Measurements from ENCODE around the gene CRIP2. TPM values are rescaled to one million over a fixed set of nuclear protein-coding genes. Genes with fewer than 3 reads are reported as not detected.

CRIP2 gene
- total RNA-seq, 1 donor from 2014 or later: 38.3 TPM

GRCh38 chr14:105439710-105440553 lies 34.7 kb upstream of the CRIP2 start:
- Mint-ChIP-seq H3K27ac (ENCODE audit: unreplicated experiment) (no peak overlapping the region), H3K4me1 (peaks cover 2% of the 10 kb centered on the region), H3K27me3 (ENCODE audit: low read depth) (no peaks in the 10 kb centered on the region), H3K36me3 (ENCODE audit: low read depth) (peaks cover 10% of the 10 kb centered on the region), H3K9me3 (peaks cover 4% of the 10 kb centered on the region), H3K4me3 (no peak overlapping the region)
- no peak for DNase-seq (ENCODE audit: low read depth, low spot score)
- TF ChIP-seq CTCF (conservative IDR thresholded peaks at IDR 0.05): no peak

GRCh38 chr14:105440554-105440900 lies 34.1 kb upstream of the CRIP2 start:
- H3K36me3 Mint-ChIP-seq (ENCODE audit: low read depth): peaks cover 6% of the 10 kb centered on the region
- H3K9me3 Mint-ChIP-seq: peaks cover 2% of the 10 kb centered on the region
- H3K4me1 Mint-ChIP-seq: no peaks in the 10 kb centered on the region
- H3K4me3 Mint-ChIP-seq: no peak overlapping the region
- TF ChIP-seq CTCF (conservative IDR thresholded peaks at IDR 0.05): no peak
- DNase-seq (ENCODE audit: low read depth, low spot score): no peak
- no peak overlapping the region for H3K27ac Mint-ChIP-seq (ENCODE audit: unreplicated experiment)
- H3K27me3 Mint-ChIP-seq (ENCODE audit: low read depth): no peaks in the 10 kb centered on the region

GRCh38 chr14:105440992-105441391 lies 33.6 kb upstream of the CRIP2 start:
- TF ChIP-seq CTCF (conservative IDR thresholded peaks at IDR 0.05): no peak
- H3K27me3 Mint-ChIP-seq (ENCODE audit: low read depth): no peaks in the 10 kb centered on the region
- no peak for DNase-seq (ENCODE audit: low read depth, low spot score)
- no peaks in the 10 kb centered on the region for H3K4me1 Mint-ChIP-seq
- H3K27ac Mint-ChIP-seq (ENCODE audit: unreplicated experiment): no peak overlapping the region
- no peak overlapping the region for H3K4me3 Mint-ChIP-seq
- no peaks in the 10 kb centered on the region for H3K9me3 Mint-ChIP-seq
- H3K36me3 Mint-ChIP-seq (ENCODE audit: low read depth): peaks cover 3% of the 10 kb centered on the region

GRCh38 chr14:105442125-105442524 lies 32.5 kb upstream of the CRIP2 start:
- H3K27me3 Mint-ChIP-seq (ENCODE audit: low read depth): no peaks in the 10 kb centered on the region
- no peaks in the 10 kb centered on the region for H3K4me1 Mint-ChIP-seq
- DNase-seq (ENCODE audit: low read depth, low spot score): no peak
- no peak overlapping the region for H3K27ac Mint-ChIP-seq (ENCODE audit: unreplicated experiment)
- no peaks in the 10 kb centered on the region for H3K9me3 Mint-ChIP-seq
- H3K4me3 Mint-ChIP-seq: no peak overlapping the region
- TF ChIP-seq CTCF (conservative IDR thresholded peaks at IDR 0.05): no peak
- H3K36me3 Mint-ChIP-seq (ENCODE audit: low read depth): no peaks in the 10 kb centered on the region

GRCh38 chr14:105442834-105443233 lies 31.8 kb upstream of the CRIP2 start:
- no peak for TF ChIP-seq CTCF (conservative IDR thresholded peaks at IDR 0.05)
- H3K4me1 Mint-ChIP-seq: no peaks in the 10 kb centered on the region
- H3K4me3 Mint-ChIP-seq: no peak overlapping the region
- no peaks in the 10 kb centered on the region for H3K36me3 Mint-ChIP-seq (ENCODE audit: low read depth)
- H3K27me3 Mint-ChIP-seq (ENCODE audit: low read depth): no peaks in the 10 kb centered on the region
- no peak for DNase-seq (ENCODE audit: low read depth, low spot score)
- no peak overlapping the region for H3K27ac Mint-ChIP-seq (ENCODE audit: unreplicated experiment)
- H3K9me3 Mint-ChIP-seq: no peaks in the 10 kb centered on the region
